Neutrophil (primary cell): ENCODE results near the gene AOPEP.

Experiments used
- H3K27ac ChIP-seq: fragments of 200-600 bp; sonication (generic); 2 replicates; pipeline ENCODE4 v1.5.1; 2016; ENCODE audit warnings: mild to moderate bottlenecking, moderate library complexity
- H3K27me3 ChIP-seq: fragments of 200-600 bp; sonication (generic); 2 replicates; pipeline ENCODE4 v1.6.0; 2016; ENCODE audit warnings: mild to moderate bottlenecking
- H3K36me3 ChIP-seq: fragments of 200-600 bp; sonication (generic); 2 replicates; pipeline ENCODE4 v1.5.1; 2017
- H3K4me1 ChIP-seq, 2 experiments: fragments of 200-600 bp in 1 of 2; sonication (generic) in 1 of 2; 1 replicate in 1 of 2; 2 replicates in 1 of 2; pipeline versions ENCODE4 v1.5.1 to v1.6.1; 2013 to 2016; ENCODE audit warnings: low read depth in 1 of 2, low read length in 1 of 2, mild to moderate bottlenecking in 1 of 2, moderate library complexity in 1 of 2; ENCODE audit not compliant: control insufficient read depth in 1 of 2, insufficient read depth in 1 of 2
- H3K4me3 ChIP-seq, 2 experiments: fragments of 200-600 bp in 1 of 2; sonication (generic) in 1 of 2; 1 replicate in 1 of 2; 2 replicates in 1 of 2; pipeline ENCODE4 v1.5.1; 2013 to 2016; ENCODE audit warnings: low read depth in 1 of 2, low read length in 1 of 2, mild to moderate bottlenecking in 1 of 2, moderate library complexity in 1 of 2
- H3K9me3 ChIP-seq: fragments of 200-600 bp; sonication (generic); 2 replicates; pipeline ENCODE4 v1.5.1; 2016
- CTCF ChIP-seq: fragments of 200-600 bp; sonication (generic); IDR thresholded peaks from 2 replicates; pipeline ENCODE4 v1.5.1; 2016; ENCODE audit warnings: antibody characterized with exemption

Gene AOPEP

DNA sequence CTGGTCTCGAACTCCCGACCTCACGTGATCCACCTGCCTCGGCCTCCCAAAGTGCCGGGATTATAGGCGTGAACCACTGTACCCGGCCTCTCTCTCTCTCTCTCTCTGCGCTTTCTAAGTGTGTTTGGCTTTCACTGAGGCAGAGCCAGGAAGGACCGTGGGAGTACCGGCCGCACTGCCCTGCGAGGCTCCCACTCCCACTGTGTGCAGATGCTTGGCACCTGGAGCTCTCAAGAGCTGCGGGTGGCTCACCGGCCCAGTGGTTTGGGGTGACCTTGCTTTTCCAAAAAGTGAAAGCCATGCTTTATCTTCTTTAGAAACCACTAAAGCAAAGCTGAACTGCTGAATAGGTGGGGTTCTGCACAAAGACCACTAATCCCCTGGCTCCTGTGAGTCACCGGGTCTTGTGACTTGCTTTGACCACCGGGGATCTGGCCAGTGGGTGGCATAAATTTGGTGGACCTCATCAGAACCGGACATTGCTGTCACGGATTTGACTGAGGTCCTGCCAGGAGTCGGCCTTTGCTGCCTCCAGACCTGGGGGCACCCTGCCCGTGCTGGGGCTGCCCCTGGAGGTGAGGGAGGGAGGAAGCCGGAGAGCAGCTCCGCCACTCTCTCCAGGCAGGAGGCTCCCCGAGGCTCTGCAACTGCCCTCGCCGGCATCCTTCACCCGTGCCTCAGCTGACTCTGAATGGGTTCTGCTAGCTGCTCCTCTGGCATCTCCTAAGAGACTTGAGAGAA is 362.1 kb downstream of the AOPEP start:
- Histone ChIP-seq H3K4me1 (no peaks in the 10 kb centered on the region), H3K9me3 (no peaks in the 10 kb centered on the region), H3K36me3 (no peaks in the 10 kb centered on the region), H3K27ac (no peak overlapping the region), H3K27me3 (peaks cover 21% of the 10 kb centered on the region), H3K4me3 (no peak overlapping the region)
- no peak for TF ChIP-seq CTCF

DNA sequence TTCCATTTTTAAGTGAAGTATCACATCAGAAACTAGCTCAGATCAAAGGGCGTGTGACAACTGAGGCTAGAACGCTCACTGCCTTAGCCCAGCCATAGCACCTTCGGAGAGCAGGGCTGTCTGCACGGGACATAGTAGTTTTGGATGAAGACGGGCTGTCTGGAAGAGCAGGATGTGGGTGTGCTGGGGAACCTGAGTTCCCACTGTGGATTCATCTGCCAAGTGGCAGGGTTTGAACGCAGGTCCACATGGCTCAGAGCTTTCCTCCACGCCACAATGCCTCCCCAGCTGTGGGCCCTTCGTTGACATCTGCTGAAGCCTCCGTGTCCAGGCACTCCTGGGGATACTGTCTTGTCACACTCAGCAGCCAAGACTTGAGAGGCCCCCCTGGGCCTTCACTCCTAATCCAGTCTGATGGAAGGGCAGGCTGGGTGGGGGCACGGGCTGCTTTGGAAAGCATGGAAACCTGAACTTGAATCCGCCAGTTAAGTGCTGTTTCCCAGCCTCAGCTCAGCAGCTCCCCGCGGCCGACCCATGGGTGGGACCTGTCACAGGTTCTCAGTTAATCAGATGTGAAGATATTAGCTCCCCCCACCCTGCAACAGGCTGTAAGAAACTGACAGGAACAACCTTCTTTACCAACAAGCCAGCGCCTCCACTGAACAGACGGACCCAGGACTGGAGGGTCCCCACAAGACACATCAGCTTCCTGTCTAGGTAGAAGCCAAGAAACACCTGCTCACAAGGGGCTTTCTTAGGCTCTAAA is 362.9 kb downstream of the AOPEP start:
- Histone ChIP-seq H3K27me3 (peaks cover 23% of the 10 kb centered on the region), H3K27ac (no peak overlapping the region), H3K9me3 (no peaks in the 10 kb centered on the region), H3K4me3 (no peak overlapping the region), H3K4me1 (no peaks in the 10 kb centered on the region), H3K36me3 (no peaks in the 10 kb centered on the region)
- no peak for TF ChIP-seq CTCF

GRCh38 chr9:95090023-95090791 is 363.7 kb downstream of the AOPEP start:
- no peak overlapping the region for H3K27ac ChIP-seq

DNA sequence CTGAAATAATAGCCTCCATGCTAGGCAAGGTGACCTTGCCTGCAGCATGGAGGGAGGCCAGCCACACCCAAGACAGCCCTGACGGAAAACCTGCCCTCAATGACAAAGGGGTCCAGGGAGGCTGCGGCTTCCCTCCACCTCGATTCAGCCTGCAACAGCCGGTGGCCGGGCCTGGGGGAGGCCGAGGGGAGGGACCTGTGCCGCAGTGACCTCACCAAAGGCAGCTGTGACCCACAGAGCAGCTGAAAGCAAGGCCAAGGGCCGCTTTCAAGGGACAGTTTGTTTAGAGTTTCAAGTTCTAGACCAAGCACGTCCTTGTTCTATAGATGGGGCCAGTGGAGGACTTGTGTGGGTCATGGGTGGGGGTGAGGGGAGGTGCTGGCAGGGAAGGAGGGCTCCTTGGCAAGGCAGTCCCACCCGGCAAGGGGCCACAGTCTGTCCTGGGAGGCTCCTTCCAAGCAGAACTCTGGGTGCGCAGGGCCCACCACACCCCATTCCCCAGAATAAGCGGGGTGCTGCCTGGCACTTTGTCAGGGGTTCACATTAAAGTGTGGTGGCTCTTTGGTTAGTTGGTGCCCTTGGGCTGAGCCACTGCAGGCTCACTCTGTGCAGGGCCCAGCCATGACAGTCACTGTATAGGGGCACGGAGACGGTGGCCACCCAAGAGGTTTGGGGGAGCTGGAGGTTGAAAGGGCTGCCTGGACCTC is 364.5 kb downstream of the AOPEP start:
- no peaks in the 10 kb centered on the region for H3K4me1 ChIP-seq
- TF ChIP-seq CTCF, result no peak
- no peak overlapping the region for H3K27ac ChIP-seq

More at GRCh38 chr9:95090023-95090791, 363.7 kb downstream of the AOPEP start:
- no peaks in the 10 kb centered on the region for H3K4me1 ChIP-seq
- peaks cover 31% of the 10 kb centered on the region for H3K27me3 ChIP-seq
- no peak for TF ChIP-seq CTCF
- H3K36me3 ChIP-seq, result no peaks in the 10 kb centered on the region
- H3K9me3 ChIP-seq, result no peaks in the 10 kb centered on the region
- no peak overlapping the region for H3K4me3 ChIP-seq

DNA sequence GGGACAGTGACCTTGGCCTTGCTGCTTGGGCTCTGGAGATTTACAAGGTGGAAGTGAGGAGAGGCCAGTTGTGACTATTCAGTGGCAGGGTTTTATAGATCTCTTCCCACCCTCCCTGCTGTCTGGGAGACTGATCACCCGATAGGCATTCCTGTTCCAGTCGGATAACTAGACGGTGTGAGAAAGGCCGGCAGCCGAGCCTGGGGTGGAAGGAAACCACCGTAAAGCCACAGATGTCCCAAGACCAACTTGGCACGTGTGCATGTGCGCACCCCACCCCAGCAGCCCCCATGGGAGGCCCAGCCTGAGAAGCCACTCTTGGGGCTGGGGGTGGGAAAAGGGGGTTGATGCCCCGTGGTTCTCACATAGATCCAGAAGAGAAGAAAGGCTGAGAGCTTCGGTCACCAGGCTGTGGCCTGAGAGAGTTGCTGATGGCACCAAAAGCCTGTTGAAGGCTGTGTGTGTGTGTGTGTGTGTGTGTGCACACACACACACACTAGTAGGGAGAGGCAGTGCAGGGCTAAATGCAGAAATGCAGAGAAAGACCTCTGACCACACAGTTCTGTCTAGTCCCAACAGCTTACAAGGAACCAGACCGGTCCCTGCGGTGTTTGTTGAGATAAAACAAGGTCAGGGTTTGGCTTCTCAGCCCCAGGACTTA is 365.2 kb downstream of the AOPEP start:
- H3K9me3 ChIP-seq, result no peaks in the 10 kb centered on the region
- H3K27me3 ChIP-seq, result peaks cover 32% of the 10 kb centered on the region
- H3K36me3 ChIP-seq, result no peaks in the 10 kb centered on the region
- H3K4me3 ChIP-seq, result no peak overlapping the region
- no peak overlapping the region for H3K27ac ChIP-seq
- no peaks in the 10 kb centered on the region for H3K4me1 ChIP-seq
- TF ChIP-seq CTCF, result no peak

More for the DNA sequence above, 364.5 kb downstream of the AOPEP start:
- Histone ChIP-seq H3K9me3 (no peaks in the 10 kb centered on the region), H3K27me3 (peaks cover 32% of the 10 kb centered on the region), H3K36me3 (no peaks in the 10 kb centered on the region), H3K4me3 (no peak overlapping the region)
